Type B pancreatic cell (in vitro differentiated cells): ENCODE results near the gene PRKD1. TPM values are rescaled to one million over a fixed set of nuclear protein-coding genes. Genes with fewer than 3 reads are reported as not detected.

ENCODE experiments used
- DNase-seq: peaks from one replicate; pipeline ENCODE4 v3.0.0; 2021; ENCODE audit warnings: mixed read lengths; ENCODE audit not compliant: unreplicated experiment; ENCODE audit errors: extremely low spot score
- H3K27ac Mint-ChIP-seq: 2 replicates; pipeline ENCODE4 v1.8.0; 2021; ENCODE audit warnings: mild to moderate bottlenecking, mixed read lengths
- H3K27me3 Mint-ChIP-seq: 2 replicates; pipeline ENCODE4 v1.8.0; 2021; ENCODE audit warnings: mixed read lengths
- H3K36me3 Mint-ChIP-seq: 2 replicates; pipeline ENCODE4 v1.8.0; 2021; ENCODE audit warnings: mixed read lengths
- H3K4me1 Mint-ChIP-seq: one replicate; pipeline ENCODE4 v1.8.0; 2021; ENCODE audit warnings: mixed read lengths; ENCODE audit not compliant: unreplicated experiment
- H3K4me3 Mint-ChIP-seq: 2 replicates; pipeline ENCODE4 v1.8.0; 2021; ENCODE audit warnings: mild to moderate bottlenecking, mixed read lengths
- H3K9me3 Mint-ChIP-seq: 2 replicates; pipeline ENCODE4 v1.8.0; 2021; ENCODE audit warnings: mixed read lengths
- total RNA-seq: library from RNA; stranded (reverse); gene quantifications from 2 replicates; pipeline ENCODE4 v1.2.1, GENCODE V29; 2021; ENCODE audit warnings: low replicate concordance
- TF ChIP-seq, protein P1 (sequence below): fragments of 200-600 bp; sonication (generic); conservative IDR thresholded peaks from 2 replicates; pipeline ENCODE4 v1.5.0; 2021; ENCODE audit warnings: antibody characterized with exemption, mild to moderate bottlenecking

PRKD1 gene
- total RNA-seq, 1 donor from 2014 or later: 16.3 TPM

DNA sequence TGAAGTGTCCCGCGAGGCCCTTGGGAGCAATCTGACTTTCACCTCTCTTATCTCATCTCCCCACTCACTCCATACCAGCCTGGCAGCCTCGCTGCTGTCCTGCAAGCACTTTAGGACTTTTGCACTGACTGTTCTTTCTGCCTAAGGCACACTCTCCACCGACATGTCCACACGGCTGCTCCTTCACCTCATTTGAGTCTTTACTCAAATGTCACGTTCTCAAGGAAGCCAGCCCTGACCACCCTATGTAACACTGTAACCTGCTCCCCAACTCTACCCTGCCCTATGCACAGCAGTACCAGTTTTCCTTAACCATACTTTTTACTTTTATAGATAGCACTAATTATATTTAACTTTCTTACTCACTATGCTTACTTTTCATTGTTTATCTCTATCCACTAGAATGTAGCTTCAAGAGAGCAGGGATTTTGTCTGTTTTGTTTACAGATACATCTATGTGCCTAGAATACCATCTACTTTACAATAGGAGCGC is 32.0 kb downstream of the PRKD1 start:
- peak overlapping the region; percentile 57 for H3K27ac Mint-ChIP-seq
- H3K9me3 Mint-ChIP-seq: no peaks in the 10 kb centered on the region
- H3K27me3 Mint-ChIP-seq: no peaks in the 10 kb centered on the region
- TF ChIP-seq, protein P1, sequence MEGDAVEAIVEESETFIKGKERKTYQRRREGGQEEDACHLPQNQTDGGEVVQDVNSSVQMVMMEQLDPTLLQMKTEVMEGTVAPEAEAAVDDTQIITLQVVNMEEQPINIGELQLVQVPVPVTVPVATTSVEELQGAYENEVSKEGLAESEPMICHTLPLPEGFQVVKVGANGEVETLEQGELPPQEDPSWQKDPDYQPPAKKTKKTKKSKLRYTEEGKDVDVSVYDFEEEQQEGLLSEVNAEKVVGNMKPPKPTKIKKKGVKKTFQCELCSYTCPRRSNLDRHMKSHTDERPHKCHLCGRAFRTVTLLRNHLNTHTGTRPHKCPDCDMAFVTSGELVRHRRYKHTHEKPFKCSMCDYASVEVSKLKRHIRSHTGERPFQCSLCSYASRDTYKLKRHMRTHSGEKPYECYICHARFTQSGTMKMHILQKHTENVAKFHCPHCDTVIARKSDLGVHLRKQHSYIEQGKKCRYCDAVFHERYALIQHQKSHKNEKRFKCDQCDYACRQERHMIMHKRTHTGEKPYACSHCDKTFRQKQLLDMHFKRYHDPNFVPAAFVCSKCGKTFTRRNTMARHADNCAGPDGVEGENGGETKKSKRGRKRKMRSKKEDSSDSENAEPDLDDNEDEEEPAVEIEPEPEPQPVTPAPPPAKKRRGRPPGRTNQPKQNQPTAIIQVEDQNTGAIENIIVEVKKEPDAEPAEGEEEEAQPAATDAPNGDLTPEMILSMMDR: no peak
- H3K4me1 Mint-ChIP-seq: peaks cover 6% of the 10 kb centered on the region
- H3K4me3 Mint-ChIP-seq: peak overlapping the region; percentile 10
- no peaks in the 10 kb centered on the region for H3K36me3 Mint-ChIP-seq
- no peak for DNase-seq

DNA sequence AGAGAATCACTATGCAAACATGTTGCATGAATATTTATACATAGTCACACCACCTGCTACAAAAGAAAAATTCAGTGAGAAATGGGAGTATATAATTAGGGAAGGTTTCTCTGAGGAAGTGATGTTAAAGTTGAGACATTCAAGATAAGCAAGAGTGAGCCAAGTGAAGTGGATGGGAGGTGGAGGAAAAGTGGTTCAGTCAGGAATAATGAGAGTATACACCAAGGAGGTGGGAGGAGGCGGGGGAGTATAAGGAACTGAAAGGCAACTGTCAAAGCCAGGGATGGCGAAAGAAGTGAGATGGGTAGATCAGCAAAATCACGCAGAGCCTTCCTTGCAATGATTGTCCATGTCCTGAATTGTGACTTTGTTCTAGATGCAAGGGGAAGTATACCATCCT is 33.7 kb downstream of the PRKD1 start:
- TF ChIP-seq, protein P1: no peak
- no peak for DNase-seq
- Mint-ChIP-seq H3K27me3 (no peaks in the 10 kb centered on the region), H3K4me3 (no peak overlapping the region), H3K27ac (no peak overlapping the region), H3K9me3 (no peaks in the 10 kb centered on the region), H3K4me1 (peaks cover 6% of the 10 kb centered on the region), H3K36me3 (no peaks in the 10 kb centered on the region)

DNA sequence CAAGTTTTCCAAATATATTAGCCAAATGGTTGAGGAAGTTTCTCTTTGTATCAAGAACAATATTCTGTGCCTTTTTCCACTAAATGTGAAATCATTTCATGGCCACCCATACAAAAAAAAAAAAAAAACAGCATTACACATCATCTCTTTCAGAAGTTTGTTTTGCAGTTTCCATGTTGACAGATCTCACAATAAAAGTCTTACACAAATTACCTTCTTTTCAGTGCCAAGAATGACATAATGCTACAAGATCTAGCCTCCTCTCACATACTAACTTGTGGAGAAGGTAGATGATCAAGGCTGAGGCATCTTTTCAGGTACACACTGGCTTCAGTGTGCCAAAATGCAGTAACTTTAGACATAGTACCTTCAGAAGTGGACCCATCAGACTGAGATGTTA is 35.3 kb downstream of the PRKD1 start:
- H3K27ac Mint-ChIP-seq: no peak overlapping the region
- no peak overlapping the region for H3K4me3 Mint-ChIP-seq
- no peaks in the 10 kb centered on the region for H3K9me3 Mint-ChIP-seq
- no peaks in the 10 kb centered on the region for H3K27me3 Mint-ChIP-seq
- DNase-seq: no peak
- no peaks in the 10 kb centered on the region for H3K36me3 Mint-ChIP-seq
- H3K4me1 Mint-ChIP-seq: peaks cover 6% of the 10 kb centered on the region
- TF ChIP-seq, protein P1: no peak

DNA sequence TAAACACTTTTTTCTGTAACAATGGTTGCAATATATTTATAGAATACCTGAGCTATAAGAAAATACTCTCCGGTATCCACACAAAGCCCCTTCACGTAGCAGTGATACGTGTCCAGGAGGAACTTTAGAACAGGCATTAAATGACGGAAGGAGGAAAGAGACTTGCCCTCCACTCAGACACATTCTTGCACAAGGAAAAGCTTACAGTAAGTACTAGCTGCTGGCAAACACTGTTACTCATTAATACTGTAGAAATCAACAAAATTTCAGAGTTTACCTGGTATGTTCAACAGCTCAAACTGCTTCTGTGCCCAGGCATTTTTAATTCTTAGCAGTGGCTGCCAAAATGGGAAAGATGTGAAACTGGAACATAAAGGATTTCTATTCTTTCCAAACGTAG is 41.7 kb downstream of the PRKD1 start:
- Mint-ChIP-seq H3K9me3 (peaks cover 8% of the 10 kb centered on the region), H3K27ac (no peak overlapping the region), H3K36me3 (peaks cover 9% of the 10 kb centered on the region), H3K27me3 (no peaks in the 10 kb centered on the region), H3K4me1 (no peaks in the 10 kb centered on the region), H3K4me3 (no peak overlapping the region)
- TF ChIP-seq, protein P1: no peak
- DNase-seq: no peak

DNA sequence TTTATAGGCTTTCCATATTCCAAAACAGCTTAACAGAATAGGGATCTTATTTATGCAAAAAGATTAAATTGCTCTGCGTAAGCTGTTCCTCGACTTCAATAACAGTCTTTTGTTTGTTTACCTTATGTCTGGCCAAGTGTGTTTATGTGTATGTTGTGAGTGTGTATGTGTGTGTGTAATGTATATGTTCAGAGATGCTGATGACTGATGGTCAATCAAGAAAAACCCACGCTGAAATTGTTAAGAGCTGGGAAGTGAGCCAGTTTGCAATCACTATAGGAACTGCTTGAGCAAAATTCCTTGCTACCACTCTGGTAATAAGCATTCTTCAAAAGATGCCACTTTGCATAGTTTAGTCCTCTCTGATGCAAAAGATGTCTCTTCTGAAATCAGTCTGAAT is 59.6 kb downstream of the PRKD1 start:
- DNase-seq: no peak
- Mint-ChIP-seq H3K36me3 (no peaks in the 10 kb centered on the region), H3K27me3 (no peaks in the 10 kb centered on the region), H3K27ac (no peak overlapping the region), H3K4me3 (no peak overlapping the region), H3K4me1 (no peaks in the 10 kb centered on the region), H3K9me3 (no peaks in the 10 kb centered on the region)
- TF ChIP-seq, protein P1: no peak

DNA sequence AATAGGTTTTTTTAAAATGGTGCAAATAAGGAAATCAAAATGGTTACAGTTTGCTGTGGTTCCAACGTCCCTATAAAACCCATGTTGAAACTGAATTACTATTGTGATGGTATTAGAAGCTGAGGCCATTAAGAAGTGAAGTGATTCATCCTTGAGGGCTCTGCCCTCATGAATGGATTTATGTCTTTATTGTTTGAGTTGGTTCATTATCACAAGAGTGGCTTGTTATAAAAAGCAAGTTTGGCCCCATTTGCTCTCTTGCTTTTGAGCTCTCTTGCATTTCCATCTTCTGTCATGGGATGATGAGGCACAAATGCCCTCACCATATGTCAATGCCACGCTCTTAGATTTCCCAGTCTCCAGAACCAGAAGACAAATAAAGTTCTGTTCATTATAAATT is 62.3 kb downstream of the PRKD1 start:
- TF ChIP-seq, protein P1: no peak
- no peak overlapping the region for H3K27ac Mint-ChIP-seq

More for the DNA sequence above, 62.3 kb downstream of the PRKD1 start:
- no peak for DNase-seq
- Mint-ChIP-seq H3K4me1 (no peaks in the 10 kb centered on the region), H3K4me3 (no peak overlapping the region), H3K27me3 (no peaks in the 10 kb centered on the region), H3K36me3 (no peaks in the 10 kb centered on the region), H3K9me3 (no peaks in the 10 kb centered on the region)
